OCI-LY1 (cell line): ENCODE results near the gene GPR139.

Experiments
- H2AFZ ChIP-seq: fragments of 200-600 bp; sonication (generic), shearing (Covaris generic); 2 replicates; pipeline ENCODE4 v1.6.0; 2014; ENCODE audit warnings: antibody characterized with exemption, mild to moderate bottlenecking, low read length
- H3F3A ChIP-seq: fragments of 200-600 bp; sonication (generic), shearing (Covaris generic); 2 replicates; pipeline ENCODE4 v1.6.0; 2014; ENCODE audit warnings: mild to moderate bottlenecking, antibody characterized with exemption, low read length, moderate library complexity; ENCODE audit not compliant: insufficient read depth
- H3K27ac ChIP-seq: fragments of 200-600 bp; sonication (generic); 2 replicates; pipeline ENCODE4 v1.5.1; 2014; ENCODE audit warnings: low read length, mixed run types, mild to moderate bottlenecking, low read depth; ENCODE audit not compliant: poor library complexity, severe bottlenecking
- H3K27me3 ChIP-seq: fragments of 200-600 bp; sonication (generic); 2 replicates; pipeline ENCODE4 v1.6.0; 2014; ENCODE audit warnings: antibody characterized with exemption, mild to moderate bottlenecking, low read length, moderate library complexity; ENCODE audit not compliant: insufficient read depth
- H3K36me3 ChIP-seq: fragments of 200-600 bp; sonication (generic); 2 replicates; pipeline ENCODE4 v1.6.1; 2014; ENCODE audit warnings: mild to moderate bottlenecking, antibody characterized with exemption, low read length, moderate library complexity, mixed read lengths; ENCODE audit not compliant: insufficient read depth
- H3K4me1 ChIP-seq: fragments of 200-600 bp; sonication (generic); 2 replicates; pipeline ENCODE4 v1.5.1; 2014; ENCODE audit warnings: mild to moderate bottlenecking, low read length, moderate library complexity; ENCODE audit not compliant: insufficient read depth, severe bottlenecking
- H3K4me2 ChIP-seq: fragments of 200-600 bp; sonication (generic), shearing (Covaris generic); 2 replicates; pipeline ENCODE4 v1.6.1; 2014; ENCODE audit warnings: low read length
- H3K4me3 ChIP-seq: fragments of 200-600 bp; sonication (generic); 2 replicates; pipeline ENCODE4 v1.5.1; 2014; ENCODE audit warnings: low read length, low read depth, mild to moderate bottlenecking, mixed read lengths; ENCODE audit not compliant: poor library complexity, severe bottlenecking
- H3K79me2 ChIP-seq: fragments of 200-600 bp; shearing (Covaris generic); 2 replicates; pipeline ENCODE4 v1.6.1; 2016; ENCODE audit warnings: mixed run types, low read length, mixed read lengths; ENCODE audit not compliant: insufficient read depth
- H3K9ac ChIP-seq: fragments of 200-600 bp; sonication (generic), shearing (Covaris generic); 2 replicates; pipeline ENCODE4 v1.6.1; 2014; ENCODE audit warnings: mild to moderate bottlenecking, low read length, mixed read lengths
- H3K9me2 ChIP-seq: fragments of 200-600 bp; sonication (generic), shearing (Covaris generic); 2 replicates; pipeline ENCODE4 v1.6.1; 2014; ENCODE audit warnings: low read depth, mild to moderate bottlenecking, low read length, mixed read lengths
- H3K9me3 ChIP-seq: fragments of 200-600 bp; shearing (Covaris generic); 2 replicates; pipeline ENCODE4 v1.6.1; 2014; ENCODE audit warnings: low read length, mixed read lengths
- H4K20me1 ChIP-seq: fragments of 200-600 bp; sonication (generic), shearing (Covaris generic); 2 replicates; pipeline ENCODE4 v1.6.0; 2016; ENCODE audit warnings: mild to moderate bottlenecking, low read length; ENCODE audit not compliant: insufficient read depth
- EZH2 ChIP-seq: fragments of 200-600 bp; sonication (generic), shearing (Covaris generic); IDR thresholded peaks from 2 replicates; pipeline ENCODE4 v1.8.0; 2017; ENCODE audit warnings: borderline replicate concordance, mixed run types, mild to moderate bottlenecking, antibody characterized with exemption, low read length, moderate library complexity, mixed read lengths
- TF ChIP-seq, protein P1 (sequence below): fragments of 200-600 bp; sonication (generic), shearing (Covaris generic); IDR thresholded peaks from 2 replicates; pipeline ENCODE4 v1.5.1; 2017; ENCODE audit warnings: mild to moderate bottlenecking, antibody characterized with exemption, low read length, moderate library complexity, mixed read lengths

The GPR139 gene

DNA sequence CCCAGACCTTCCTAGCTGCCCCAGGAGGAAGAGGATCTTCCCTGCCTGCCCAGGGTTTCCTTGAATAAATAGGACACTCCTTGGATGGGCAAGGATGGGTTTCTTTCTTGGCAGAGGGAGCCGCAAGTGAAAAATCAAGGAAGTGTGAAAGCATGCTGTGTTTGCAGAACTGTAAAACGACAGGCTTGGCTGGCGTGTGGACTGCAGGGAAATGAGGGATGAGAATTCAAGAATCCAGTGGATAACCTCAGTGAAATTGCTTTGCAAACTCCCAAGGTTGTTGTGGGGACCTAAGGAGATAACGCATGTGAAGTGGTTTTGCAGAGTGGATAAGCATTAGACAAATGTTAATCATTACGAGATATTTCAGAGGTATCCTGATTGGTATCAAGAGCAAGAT lies 20.4 kb downstream of the GPR139 start:
- H3K4me3 ChIP-seq: no peak overlapping the region
- no peak overlapping the region for H3K27ac ChIP-seq
- no peak for TF ChIP-seq EZH2
- TF ChIP-seq, protein P1, sequence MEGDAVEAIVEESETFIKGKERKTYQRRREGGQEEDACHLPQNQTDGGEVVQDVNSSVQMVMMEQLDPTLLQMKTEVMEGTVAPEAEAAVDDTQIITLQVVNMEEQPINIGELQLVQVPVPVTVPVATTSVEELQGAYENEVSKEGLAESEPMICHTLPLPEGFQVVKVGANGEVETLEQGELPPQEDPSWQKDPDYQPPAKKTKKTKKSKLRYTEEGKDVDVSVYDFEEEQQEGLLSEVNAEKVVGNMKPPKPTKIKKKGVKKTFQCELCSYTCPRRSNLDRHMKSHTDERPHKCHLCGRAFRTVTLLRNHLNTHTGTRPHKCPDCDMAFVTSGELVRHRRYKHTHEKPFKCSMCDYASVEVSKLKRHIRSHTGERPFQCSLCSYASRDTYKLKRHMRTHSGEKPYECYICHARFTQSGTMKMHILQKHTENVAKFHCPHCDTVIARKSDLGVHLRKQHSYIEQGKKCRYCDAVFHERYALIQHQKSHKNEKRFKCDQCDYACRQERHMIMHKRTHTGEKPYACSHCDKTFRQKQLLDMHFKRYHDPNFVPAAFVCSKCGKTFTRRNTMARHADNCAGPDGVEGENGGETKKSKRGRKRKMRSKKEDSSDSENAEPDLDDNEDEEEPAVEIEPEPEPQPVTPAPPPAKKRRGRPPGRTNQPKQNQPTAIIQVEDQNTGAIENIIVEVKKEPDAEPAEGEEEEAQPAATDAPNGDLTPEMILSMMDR: no peak
- H3F3A ChIP-seq: no peaks in the 10 kb centered on the region
- no peaks in the 10 kb centered on the region for H4K20me1 ChIP-seq
- no peaks in the 10 kb centered on the region for H3K79me2 ChIP-seq
- H2AFZ ChIP-seq: no peak overlapping the region
- H3K9me3 ChIP-seq: no peaks in the 10 kb centered on the region
- no peak overlapping the region for H3K4me2 ChIP-seq
- no peaks in the 10 kb centered on the region for H3K36me3 ChIP-seq
- H3K4me1 ChIP-seq: no peaks in the 10 kb centered on the region
- H3K9ac ChIP-seq: no peak overlapping the region
- H3K27me3 ChIP-seq: no peaks in the 10 kb centered on the region
- no peaks in the 10 kb centered on the region for H3K9me2 ChIP-seq

DNA sequence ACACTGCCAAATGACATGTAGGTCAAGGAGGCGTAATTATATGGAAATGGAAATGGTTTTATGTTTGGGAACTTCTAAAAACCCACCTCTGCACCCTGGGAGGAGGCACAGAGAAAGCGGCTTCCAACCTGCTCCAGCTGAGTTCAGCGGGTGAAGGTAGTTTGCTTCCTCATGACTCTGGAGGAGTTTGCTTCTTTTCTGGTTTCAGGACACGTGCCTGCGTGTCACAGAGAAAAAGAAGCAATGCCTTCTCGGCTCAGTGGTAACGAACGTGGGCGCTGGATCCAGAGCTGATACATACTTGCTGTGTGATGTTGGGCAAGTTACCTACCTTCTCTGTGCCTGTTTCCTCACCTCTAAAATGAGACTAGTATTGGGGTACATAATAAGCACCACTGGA lies 22.1 kb downstream of the GPR139 start:
- Histone ChIP-seq H3K4me2 (no peak overlapping the region), H3K9me3 (no peaks in the 10 kb centered on the region), H3K4me1 (no peaks in the 10 kb centered on the region), H3K79me2 (no peaks in the 10 kb centered on the region), H3K27me3 (no peaks in the 10 kb centered on the region), H3K9ac (no peak overlapping the region), H2AFZ (no peak overlapping the region), H3K27ac (no peak overlapping the region), H3K9me2 (no peaks in the 10 kb centered on the region), H3K4me3 (no peak overlapping the region), H4K20me1 (no peaks in the 10 kb centered on the region), H3K36me3 (no peaks in the 10 kb centered on the region), H3F3A (no peaks in the 10 kb centered on the region)
- TF ChIP-seq, protein P1: no peak
- no peak for TF ChIP-seq EZH2

DNA sequence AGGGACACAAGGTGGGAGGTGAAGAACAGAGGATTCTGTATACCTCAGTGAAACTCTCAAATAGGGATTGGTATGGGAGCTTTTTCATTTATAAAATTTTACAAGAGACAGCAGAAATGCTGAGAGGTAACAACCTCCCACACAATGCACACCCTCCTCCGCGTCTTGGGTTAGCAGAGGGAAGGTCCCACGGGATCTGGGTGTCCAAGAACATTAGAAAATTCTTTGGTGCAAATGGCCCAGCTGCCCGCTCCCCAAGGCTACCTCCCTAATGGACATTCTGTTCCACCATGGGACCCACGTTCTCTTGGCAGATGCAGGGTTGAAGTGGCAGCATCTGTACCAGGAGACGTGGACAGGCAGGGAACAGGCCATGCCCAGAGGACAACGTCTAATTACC lies 22.5 kb downstream of the GPR139 start:
- Histone ChIP-seq H3K9ac (no peak overlapping the region), H2AFZ (no peak overlapping the region), H3F3A (no peaks in the 10 kb centered on the region), H3K36me3 (no peaks in the 10 kb centered on the region), H3K79me2 (no peaks in the 10 kb centered on the region), H3K4me2 (no peak overlapping the region), H3K4me1 (no peaks in the 10 kb centered on the region), H3K27me3 (no peaks in the 10 kb centered on the region), H3K4me3 (no peak overlapping the region), H3K9me2 (no peaks in the 10 kb centered on the region), H3K27ac (no peak overlapping the region), H4K20me1 (no peaks in the 10 kb centered on the region), H3K9me3 (no peaks in the 10 kb centered on the region)
- TF ChIP-seq EZH2: no peak
- TF ChIP-seq, protein P1: no peak
